ENCODE data around the gene SNAPC5. TPM values are rescaled to one million over a fixed set of nuclear protein-coding genes. Genes with fewer than 3 reads are reported as not detected.

Gene SNAPC5
- total and polyA plus RNA-seq, 2 of the 8 experiments (the other 6 are each of a cell fraction or from before 2014, with no cell fraction given): 18.7 to 23.1 TPM

DNA sequence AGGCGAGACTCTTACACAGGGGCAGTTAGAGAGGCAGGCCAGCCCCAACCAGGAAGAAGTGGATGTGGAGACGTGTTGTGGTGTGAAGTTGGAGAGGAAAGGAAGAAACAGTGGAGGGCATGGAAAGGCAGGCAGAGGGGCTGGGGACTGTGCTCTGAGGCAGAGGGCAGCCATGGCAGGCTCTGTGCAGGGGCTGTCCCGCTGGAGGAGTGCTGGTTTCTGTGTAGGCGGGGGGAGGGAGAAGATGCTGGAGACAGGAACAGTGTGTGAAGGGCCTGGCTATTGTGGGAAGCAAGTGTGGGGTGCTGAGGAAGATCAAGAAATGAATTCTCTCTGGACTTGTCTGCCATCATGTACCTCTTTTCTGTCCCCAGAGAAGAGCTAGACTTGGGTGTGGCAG, 21.0 kb downstream of the SNAPC5 start:
- Histone ChIP-seq H2BK12ac (ENCODE audit: low read depth, low read length) (peak overlapping the region; percentile 6; the same call in 1 of the 2 replicates), H3K4me2 (ENCODE audit: insufficient read depth in 1 of 2, low read depth in 2 of 2, low read length in 2 of 2) (no peak overlapping the region), H4K20me1 (replicated peaks in 1 of 2; ENCODE audit: control insufficient read depth in 1 of 2, insufficient read depth in 2 of 2, low read length in 2 of 2) (peaks cover 0 to 3% of the 10 kb centered on the region in 2 experiments), H3K79me1 (ENCODE audit: low read depth, low read length) (peaks cover 3% of the 10 kb centered on the region; the same call in 1 of the 2 replicates), H3K4me1 (replicated peaks in 1 of 4; ENCODE audit: control insufficient read depth in 3 of 4, insufficient read depth in 4 of 4, low read length in 3 of 4) (peaks cover 17 to 49% (median 36%) of the 10 kb centered on the region in 4 experiments), H3K9me3 (ENCODE audit: insufficient read depth in 2 of 2, low read depth in 1 of 2, low read length in 1 of 2) (no peaks in the 10 kb centered on the region), H3K14ac (ENCODE audit: insufficient read length) (no peak overlapping the region), H3K56ac (replicated peaks; ENCODE audit: insufficient read length, low read depth, low read length) (no peak overlapping the region), H4K8ac (ENCODE audit: extremely low read depth, insufficient read depth, low read length) (no peak overlapping the region), H3K4ac (replicated peaks; ENCODE audit: insufficient read length, low read depth, low read length) (no peak overlapping the region), H4K5ac (ENCODE audit: insufficient read length, low read depth, low read length) (no peak overlapping the region), H2AFZ (ENCODE audit: low read length) (no peak overlapping the region), H3K23me2 (ENCODE audit: low read depth, low read length) (no peaks in the 10 kb centered on the region), H3K36me3 (ENCODE audit: control insufficient read depth in 2 of 4, insufficient read depth in 4 of 4, low read length in 3 of 4) (peaks cover 0 to 5% (median under 1%) of the 10 kb centered on the region in 4 experiments; a peak in 2 of 8 replicates), H2BK120ac (replicated peaks; ENCODE audit: low read depth, low read length) (no peak overlapping the region), H3K27ac (ENCODE audit: low read depth, low read length) (peak overlapping the region; percentile 37; the same call in 1 of the 2 replicates), H4K91ac (replicated peaks; ENCODE audit: insufficient read length, low read length) (peak overlapping the region; percentile 54), H2BK20ac (ENCODE audit: low read length) (no peak overlapping the region), H3K4me3 (ENCODE audit: extremely low read depth in 1 of 4, insufficient read depth in 2 of 4, low read depth in 3 of 4, low read length in 4 of 4) (no peak overlapping the region), H3K9ac (replicated peaks in 1 of 4; ENCODE audit: extremely low read depth in 1 of 4, low read depth in 3 of 4, low read length in 3 of 4) (no peak overlapping the region), H3K23ac (ENCODE audit: insufficient read length) (no peak overlapping the region), H3K18ac (ENCODE audit: extremely low read depth, low read length) (peak overlapping the region; percentile 17; the same call in 1 of the 2 replicates), H2BK5ac (ENCODE audit: low read depth, low read length) (peak overlapping the region; percentile 71), H2AK5ac (ENCODE audit: low read depth, low read length) (0 out of 2 replicates have a peak overlapping the region, but pooled peaks have one; percentile 79), H3K79me2 (ENCODE audit: control insufficient read depth in 1 of 2, insufficient read depth in 2 of 2, low read length in 2 of 2) (peaks cover 0 to 24% of the 10 kb centered on the region in 2 experiments; a peak in 1 of 4 replicates), H2BK15ac (ENCODE audit: low read length) (0 out of 2 replicates have a peak overlapping the region, but pooled peaks have one; percentile 75), H3K27me3 (replicated peaks in 1 of 4; ENCODE audit: control insufficient read depth in 3 of 4, extremely low read depth in 1 of 4, insufficient read depth in 3 of 4, low read length in 3 of 4) (no peaks in the 10 kb centered on the region)
- ChIA-PET POLR2A (ENCODE audit: partially characterized antibody) (interaction anchor here (0.9 to 2.9 kb wide), 5 partner anchors 8 to 24 kb away, joined by 3 to 9 read pairs (median 3); no protein-coding TSS in a partner anchor), CTCF (ENCODE audit: partially characterized antibody) (interaction anchor here (0.6 to 1.0 kb wide), 4 partner anchors 16 to 665 kb away, joined by 3 read pairs; partner anchors contain the start of gene SNAPC5)
- FAIRE-seq (no peak), DNase-seq (ENCODE audit: low read depth in 1 of 2, low spot score in 2 of 2) (no peak)
- WGBS, 2 experiments (ENCODE audit: extremely low coverage in 1 of 2, insufficient coverage in 1 of 2, insufficient read length in 1 of 2, insufficient replicate concordance in 2 of 2, low coverage in 1 of 2, low lambda C conversion rate in 2 of 2, missing lambda C conversion rate in 1 of 2): 81% methylated on average over 4 of the region's 4 CpGs; no CpG with 5 or more reads in 1 of the 2 experiments
- TF ChIP-seq EP300 (IDR thresholded peaks at IDR 0.05; ENCODE audit: borderline replicate concordance in 1 of 2, low read depth in 2 of 2, low read length in 2 of 2) (no peak), SIN3A (conservative IDR thresholded peaks at IDR 0.05 in 1 of 2, IDR thresholded peaks at IDR 0.05 in 1 of 2; ENCODE audit: low read depth in 1 of 2, low read length in 2 of 2) (no peak), CEBPB (IDR thresholded peaks at IDR 0.05; ENCODE audit: low read depth, low read length) (no peak), RAD21 (IDR thresholded peaks at IDR 0.05 in 1 of 2, conservative IDR thresholded peaks at IDR 0.05 in 1 of 2; ENCODE audit: low read depth in 2 of 2, low read length in 2 of 2) (no peak), GTF2F1 (IDR thresholded peaks at IDR 0.05; ENCODE audit: borderline replicate concordance, low read depth, low read length) (no peak), TEAD4 (IDR thresholded peaks at IDR 0.05; ENCODE audit: low read depth, low read length) (no peak), SIX5 (IDR thresholded peaks at IDR 0.05; ENCODE audit: low read depth, low read length) (no peak), CREB1 (IDR thresholded peaks at IDR 0.05) (no peak), RXRA (IDR thresholded peaks at IDR 0.05; ENCODE audit: insufficient read depth, low read depth, low read length) (no peak), TCF12 (IDR thresholded peaks at IDR 0.05; ENCODE audit: low read depth, low read length) (no peak), SUZ12 (IDR thresholded peaks at IDR 0.05; ENCODE audit: low read length) (no peak), CBX8 (IDR thresholded peaks at IDR 0.05; ENCODE audit: borderline replicate concordance, low read depth, low read length) (no peak), POLR2A (IDR thresholded peaks at IDR 0.05; ENCODE audit: control extremely low read depth in 1 of 2, low read depth in 2 of 2, low read length in 2 of 2) (no peak), JUN (IDR thresholded peaks at IDR 0.05; ENCODE audit: low read depth, low read length) (no peak)
